Inflammatory macrophage (primary cell): ENCODE data around the gene ALAS1.

Experiments used
- DNase-seq, 2 donors: peaks; one replicate each; pipeline ENCODE4 v3.0.0-alpha.2; 2020 to 2022

The ALAS1 gene

DNA sequence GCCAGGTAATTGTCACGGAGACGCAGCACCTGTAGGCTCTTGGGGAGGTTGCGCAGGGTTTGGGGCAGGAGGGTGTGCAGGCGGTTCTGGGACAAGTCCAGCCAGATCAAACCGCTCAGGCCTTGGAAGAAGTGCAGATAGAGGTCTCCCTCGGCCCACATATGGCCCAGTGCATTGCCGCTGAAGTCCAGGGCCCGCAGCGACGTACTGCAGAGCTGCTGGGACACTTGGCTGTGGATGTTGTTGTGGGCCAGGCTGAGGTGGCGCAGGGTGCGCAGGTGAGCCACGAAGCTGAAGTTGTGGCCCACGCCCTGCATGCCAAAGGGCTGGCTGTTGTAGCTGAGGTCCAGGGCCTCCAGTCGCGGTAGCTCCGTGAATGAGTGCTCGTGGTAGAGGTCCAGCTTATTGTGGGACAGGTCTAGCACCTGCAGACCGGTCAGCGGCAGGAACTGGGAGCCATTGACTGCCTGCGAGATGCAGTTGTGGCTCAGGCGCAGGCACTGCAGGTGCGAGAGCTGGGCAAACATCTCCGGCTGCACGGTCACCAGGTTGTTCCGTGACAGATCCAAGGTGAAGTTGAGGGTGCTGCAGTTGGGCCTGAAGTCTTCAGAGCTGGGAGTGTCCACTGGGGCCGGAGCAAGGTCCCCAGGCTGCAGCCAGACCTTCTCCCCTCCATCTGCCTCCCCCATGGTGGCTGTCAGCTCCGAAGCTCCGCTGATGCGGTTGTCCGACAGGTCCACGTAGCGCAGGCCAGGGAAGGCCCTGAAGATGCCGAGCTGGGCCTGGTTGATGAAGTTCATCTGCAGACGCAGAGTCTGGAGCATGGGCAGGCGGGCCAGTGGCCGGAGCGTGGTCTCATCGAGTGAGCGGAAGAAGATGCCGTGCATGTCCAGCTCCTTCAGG, 24.6 kb downstream of the ALAS1 start:
- DNase-seq = no peak

GRCh38 chr3:52223449-52224408, 25.8 kb downstream of the ALAS1 start:
- no peak for DNase-seq

DNA sequence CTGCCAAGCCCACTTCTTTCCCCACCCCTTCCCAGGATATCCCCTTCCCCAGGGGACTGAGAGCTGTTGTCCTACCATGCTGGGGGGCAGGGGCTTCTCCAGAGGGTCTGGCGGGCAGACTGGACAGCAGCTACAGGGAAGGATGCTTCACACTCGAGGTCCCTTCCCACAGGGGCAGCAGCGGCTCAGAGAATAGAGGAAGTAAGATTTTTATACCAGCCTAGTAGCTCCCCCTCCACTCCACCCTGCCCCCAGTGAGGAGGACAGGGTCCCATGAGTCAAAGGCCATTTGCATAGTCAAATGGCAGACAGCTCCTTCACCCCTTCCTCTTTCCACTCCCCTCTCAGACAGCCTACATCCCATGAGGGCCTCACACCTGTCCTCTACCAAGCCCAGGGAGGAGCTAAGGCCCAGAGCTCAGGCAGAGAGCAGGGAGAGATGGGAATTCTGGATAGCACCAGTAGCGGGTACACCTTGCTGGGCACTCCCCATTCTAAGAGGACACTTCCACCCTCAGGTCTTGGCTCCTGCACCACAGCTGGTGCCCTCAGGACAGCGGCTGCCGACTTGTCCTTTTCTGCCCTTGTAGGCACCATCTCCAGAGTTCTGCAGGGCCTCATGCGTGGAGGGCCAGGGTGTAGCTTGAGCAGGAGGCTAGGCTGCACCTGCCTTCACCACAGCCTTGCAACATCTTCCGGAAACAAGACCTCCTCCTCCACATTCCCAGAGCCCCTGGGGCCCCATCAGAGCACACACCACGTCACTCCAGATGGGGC, 27.7 kb downstream of the ALAS1 start, which contains the start of gene TLR9:
Gene TLR9, minus strand, starts transcription at position 194 of the 777 bp plus-strand sequence. Its CDS starts 116 bp downstream, at position 78.
- peak; percentile 45 to 49 for DNase-seq

GRCh38 chr3:52226229-52226817, 28.4 kb downstream of the ALAS1 start:
- no peak for DNase-seq

GRCh38 chr3:52227117-52227516, 29.2 kb downstream of the ALAS1 start:
- DNase-seq = no peak

GRCh38 chr3:52227766-52228165, 29.8 kb downstream of the ALAS1 start:
- DNase-seq = no peak

- DNase-seq = no peak
Observed at GRCh38 chr3:52228266-52228665, 30.3 kb downstream of the ALAS1 start.

DNA sequence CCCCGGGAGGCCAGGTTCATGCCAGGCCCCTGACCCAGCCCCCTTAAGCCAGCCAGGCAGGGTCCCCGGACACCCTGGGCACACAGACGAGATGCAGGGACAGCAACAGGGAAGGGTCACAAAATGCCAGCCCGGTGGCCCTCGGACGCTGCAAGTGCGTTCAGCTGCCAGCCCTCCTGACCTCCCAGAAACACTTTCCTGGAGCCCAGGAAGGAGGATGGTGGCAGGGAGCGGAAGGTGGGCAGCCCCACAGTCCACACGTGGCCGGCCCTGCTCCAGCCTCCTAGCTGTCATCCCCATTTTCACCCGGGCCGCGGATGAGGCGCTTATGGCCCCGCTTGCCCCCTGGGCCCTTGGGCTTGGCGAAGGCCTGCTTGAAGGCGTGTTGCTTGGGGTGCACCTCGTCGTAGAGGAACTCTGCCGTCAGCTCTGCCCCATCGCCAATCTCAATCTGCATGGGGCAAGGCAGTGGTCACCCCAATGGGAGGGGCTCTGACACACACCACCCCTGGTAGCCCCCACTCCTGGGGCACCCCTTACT, 30.9 kb downstream of the ALAS1 start:
- no peak for DNase-seq

DNA sequence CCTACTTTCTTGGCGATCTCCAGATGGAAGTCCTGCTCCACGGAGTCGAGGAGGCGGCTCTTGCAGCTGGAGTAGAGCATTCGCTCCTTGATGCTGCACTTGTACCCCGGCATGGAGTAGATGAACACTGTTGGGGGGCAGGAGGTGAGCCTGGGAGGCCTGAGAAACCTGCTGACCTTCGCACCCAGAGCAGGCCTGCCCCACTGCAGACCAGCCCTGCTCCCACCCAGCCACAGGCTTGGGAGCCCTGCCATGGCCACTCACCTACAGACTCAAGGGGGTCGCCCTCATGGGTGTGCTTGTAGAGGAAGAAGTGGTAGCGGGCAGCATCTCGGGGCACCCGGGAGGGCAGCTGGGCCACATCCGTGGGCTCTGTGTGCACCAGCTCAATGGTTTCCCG, 31.7 kb downstream of the ALAS1 start:
- no peak for DNase-seq

DNA sequence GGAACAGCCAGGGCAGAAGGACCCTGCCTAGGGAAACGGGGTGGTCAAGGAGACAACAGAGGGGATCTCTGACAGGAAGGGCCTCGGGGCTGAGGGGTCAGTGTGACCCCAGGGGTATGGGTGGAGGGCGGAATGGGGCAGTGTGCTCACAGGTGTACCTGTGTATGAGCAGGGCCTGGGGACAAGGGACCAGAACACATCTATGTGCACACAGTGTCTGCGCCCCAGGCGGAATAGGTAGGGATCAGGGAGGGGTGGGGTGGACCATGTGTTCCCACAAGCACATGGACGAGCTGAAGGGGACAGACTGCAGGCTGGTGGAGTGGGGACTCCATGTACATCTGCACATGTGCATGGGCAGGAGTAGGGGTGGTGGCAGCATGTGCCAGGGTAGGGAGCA, 32.5 kb downstream of the ALAS1 start:
- no peak for DNase-seq

DNA sequence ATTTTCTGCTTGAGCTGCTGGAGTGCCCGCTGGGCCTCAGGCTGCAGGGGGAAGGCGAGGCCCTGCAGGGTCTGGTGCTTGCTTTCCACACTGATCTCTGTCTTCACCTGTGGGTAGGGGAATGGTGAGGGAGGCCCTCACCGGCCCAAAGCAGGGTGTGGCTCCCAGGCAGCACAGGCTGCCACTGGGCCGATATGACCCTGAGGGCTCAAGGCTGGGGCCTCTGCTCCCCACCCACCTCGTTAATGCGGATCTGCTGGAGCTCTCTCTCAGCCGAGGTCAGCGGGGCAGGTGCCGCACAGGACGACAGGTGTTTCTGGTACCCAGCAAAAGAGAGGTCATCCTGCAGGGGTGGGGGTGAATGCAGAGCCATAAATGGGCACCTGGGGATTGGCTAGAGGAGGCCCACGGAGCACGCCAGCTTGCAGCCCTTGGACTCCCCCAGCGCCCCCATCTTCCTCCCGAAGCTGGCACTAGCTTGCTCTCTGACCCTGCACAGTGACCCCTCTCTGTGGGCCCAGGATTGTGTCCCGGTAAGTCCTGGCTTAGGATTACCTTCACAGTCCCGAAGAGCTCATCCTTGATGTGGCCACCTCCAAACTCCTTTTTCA, 33.0 kb downstream of the ALAS1 start:
- no peak for DNase-seq

DNA sequence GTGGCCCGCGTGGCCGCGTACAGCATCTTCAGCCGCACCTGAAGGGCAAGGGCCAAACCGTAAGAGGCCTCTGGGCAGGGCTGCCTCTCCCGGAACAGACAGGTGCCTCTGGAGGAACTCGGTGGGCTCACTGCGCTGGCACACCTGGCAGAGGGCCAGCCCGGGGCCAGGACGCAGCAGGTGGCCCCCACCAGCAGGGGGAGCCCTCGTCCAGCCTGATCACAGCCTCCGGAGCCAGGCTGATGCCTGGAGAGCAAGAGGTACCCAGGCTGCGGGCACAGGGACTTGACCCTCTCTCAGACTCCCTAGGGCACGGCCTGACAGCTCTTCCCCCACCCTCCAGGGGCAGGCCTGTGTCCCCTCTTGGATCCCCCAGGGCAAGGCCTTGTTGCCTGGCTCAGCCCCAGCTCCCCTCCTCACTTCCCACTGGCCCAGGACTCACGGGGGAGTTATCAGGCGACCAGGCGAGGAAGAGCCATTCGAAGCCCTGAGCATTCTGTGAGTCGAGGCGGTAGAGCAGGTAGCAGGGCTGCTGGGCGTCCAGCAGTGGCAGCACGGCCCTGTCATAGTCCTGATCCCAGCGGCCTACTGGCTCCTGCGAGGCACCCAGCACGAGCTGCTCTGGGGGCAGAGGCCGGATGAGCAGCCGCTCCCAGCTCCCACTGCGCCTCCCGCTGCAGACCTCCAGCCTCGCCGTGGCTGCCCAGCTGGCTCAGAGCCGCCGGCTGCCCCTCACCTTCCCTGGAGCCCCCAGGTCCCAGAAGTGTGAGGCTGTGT, 33.7 kb downstream of the ALAS1 start:
- peak; percentile 66 to 78 for DNase-seq

- no peak for DNase-seq
Observed at GRCh38 chr3:52232279-52233107, 34.5 kb downstream of the ALAS1 start.

DNA sequence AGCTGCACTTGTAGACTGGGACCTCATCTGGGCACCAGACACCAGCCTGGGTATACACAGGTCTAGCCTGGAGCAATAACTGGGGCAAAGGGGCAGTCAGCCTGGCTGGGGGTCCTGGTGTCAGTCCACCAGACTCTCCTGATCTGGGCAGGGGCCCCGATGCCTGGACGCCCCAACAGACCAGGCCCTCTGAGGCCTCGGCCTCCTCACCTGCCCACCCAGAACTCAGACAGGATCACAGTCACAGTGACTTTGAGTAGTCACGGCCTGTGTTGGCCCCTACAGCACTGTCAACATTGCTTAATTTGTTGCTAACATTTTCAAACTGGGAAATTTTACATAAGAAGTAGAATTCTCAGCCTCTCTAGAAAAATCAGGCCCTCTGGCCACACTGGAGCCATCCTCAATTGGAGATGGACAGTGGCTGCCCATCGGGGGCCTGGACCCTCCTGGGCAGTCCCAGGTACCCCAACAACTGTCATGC, 35.2 kb downstream of the ALAS1 start:
- no peak for DNase-seq

GRCh38 chr3:52233968-52234367, 36.0 kb downstream of the ALAS1 start:
- no peak for DNase-seq

DNA sequence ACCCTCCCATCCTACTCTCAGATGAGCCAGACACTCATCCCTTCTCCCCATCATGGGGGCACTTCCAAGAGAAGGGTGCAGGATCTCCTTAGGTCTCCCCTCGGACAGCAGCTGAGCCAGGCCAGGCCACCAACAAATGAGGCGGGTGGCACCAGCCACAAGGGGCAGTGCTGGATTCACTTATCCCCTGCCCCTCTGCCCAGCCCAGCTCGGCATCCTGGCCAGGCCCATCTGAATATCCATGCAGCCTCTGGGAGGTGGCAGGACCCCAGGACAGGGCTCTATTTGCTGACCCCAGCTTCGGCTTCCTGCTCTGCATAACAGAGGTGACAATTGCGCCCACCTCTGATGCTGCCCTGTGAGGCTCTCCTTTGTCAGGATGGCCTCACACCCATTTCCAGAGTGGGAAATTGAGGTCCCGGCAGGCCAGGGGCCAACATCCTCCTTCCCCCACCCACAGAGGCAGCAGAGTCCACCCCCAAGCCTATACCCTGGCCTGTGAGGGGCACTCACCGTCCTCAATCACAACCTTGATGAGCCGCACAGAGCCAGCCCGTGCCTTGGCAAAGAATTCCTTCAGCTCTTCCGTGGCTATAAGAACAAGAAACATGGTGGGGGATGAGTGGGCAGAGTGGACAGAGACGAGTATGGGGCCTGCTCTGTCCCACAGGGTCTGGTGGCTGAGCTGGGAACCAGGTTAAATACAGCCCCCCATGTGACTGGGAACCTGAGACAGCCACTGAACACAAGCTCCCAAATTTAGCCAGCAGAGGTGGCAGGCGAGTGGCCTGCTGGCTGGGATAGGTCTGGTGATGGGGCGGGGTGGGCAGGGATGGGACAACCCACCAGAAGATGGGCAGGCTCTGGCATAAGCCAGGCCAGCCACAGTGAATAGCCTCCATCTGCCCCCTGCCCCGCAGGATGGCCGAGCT, 36.8 kb downstream of the ALAS1 start:
- no peak for DNase-seq

DNA sequence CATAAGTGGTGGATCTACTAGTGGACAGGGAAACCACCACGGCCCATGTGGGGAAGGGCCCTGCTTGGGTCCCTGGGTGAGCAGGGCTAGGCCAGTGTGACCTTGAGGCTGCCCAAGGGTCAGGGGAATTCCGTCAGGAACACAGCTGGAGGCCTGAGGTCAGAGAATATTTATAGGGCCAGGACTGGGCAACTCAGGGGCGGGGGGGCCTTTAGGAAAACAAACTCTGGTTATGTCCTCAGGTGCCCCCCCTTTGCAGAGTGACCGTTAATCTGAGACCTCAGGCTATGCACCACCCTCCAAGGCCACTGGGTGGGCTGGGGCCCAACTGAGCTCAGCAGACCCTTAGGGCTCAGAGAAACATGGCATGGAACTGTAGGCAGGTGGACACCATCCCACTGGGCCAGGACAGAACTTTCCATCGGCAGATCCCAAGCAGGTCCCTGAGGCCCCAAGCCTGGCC, 38.5 kb downstream of the ALAS1 start:
- no peak for DNase-seq

DNA sequence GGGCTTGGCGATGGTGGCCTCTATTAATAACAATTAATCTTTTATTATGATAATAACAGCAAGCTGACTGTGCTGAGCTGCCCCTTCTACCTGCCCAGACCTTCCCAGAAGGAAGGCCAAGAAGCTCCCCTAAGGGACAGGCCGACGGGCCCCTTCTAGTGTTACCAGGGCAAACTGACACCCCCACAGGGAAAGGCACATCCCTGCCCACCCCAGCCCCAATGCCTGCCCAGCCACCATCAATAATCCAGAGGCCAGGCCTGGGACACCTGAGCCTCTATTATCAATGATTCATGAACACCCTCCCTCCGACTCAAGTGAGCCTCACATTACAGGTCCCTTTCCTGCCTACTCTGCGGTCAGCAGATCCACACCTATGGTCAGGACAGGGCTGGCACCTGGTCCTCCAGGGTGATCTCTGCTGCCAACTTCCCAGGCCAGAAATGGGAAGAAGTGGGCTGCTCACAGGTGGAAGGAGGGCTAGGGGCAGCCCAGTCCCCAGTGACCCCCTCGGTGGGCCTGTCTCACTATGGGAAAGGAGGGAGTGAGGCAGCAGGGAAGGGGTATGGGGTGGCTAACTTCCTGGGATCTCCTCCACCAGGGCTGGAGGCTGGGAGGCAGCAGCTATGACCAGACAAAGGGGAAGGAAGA, 39.2 kb downstream of the ALAS1 start:
- DNase-seq = no peak
